ENCODE results near the gene TM7SF3.

Gene TM7SF3

DNA sequence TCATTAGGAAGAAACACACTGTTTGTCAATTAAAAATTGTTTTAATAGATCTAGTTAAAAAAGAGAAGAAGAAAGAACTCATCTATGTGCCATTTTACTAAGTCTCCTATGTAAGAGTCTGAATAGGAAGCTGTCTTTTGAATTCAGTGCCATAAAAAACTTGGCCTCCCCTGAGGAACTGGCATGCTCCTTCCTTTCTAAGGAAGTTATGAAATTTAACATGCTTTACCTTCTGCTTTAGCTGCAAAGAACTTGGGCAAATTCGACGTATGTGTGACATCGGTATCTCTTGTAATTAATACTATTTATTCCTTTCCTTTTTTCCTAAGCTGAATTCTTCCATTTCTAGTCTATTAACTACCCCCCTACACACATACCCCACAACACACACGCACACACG is 12.5 kb downstream of the TM7SF3 start:
- Histone ChIP-seq H2AFZ (ENCODE audit: low read length) (no peak overlapping the region), H2AK5ac (ENCODE audit: low read depth, low read length) (no peak overlapping the region), H2BK12ac (ENCODE audit: low read length) (no peak overlapping the region), H4K8ac (ENCODE audit: low read depth, low read length) (no peak overlapping the region), H3K36me3 (replicated peaks in 1 of 2; ENCODE audit: control insufficient read depth in 2 of 2, insufficient read depth in 2 of 2, low read length in 2 of 2) (peaks cover 1 to 47% of the 10 kb centered on the region in 2 donors), H3K9ac (ENCODE audit: low read depth, low read length, poor library complexity) (no peak overlapping the region), H3K4ac (ENCODE audit: low read length) (no peak overlapping the region), H2BK15ac (ENCODE audit: low read length) (no peak overlapping the region), H3K27me3 (ENCODE audit: control insufficient read depth in 3 of 3, insufficient read depth in 3 of 3, low read depth in 1 of 3, low read length in 3 of 3) (no peaks in the 10 kb centered on the region), H3K4me1 (ENCODE audit: control insufficient read depth in 2 of 2, insufficient read depth in 1 of 2, low read depth in 1 of 2, low read length in 2 of 2) (peaks cover 0 to 4% of the 10 kb centered on the region in 2 donors), H2BK5ac (ENCODE audit: low read length) (no peak overlapping the region), H3K4me3 (ENCODE audit: low read length in 2 of 2) (no peak overlapping the region), H3K79me1 (ENCODE audit: low read depth, low read length) (no peaks in the 10 kb centered on the region), H3K18ac (ENCODE audit: low read length) (no peak overlapping the region), H3K4me2 (ENCODE audit: insufficient read depth, low read length, poor library complexity, severe bottlenecking) (no peak overlapping the region), H4K91ac (ENCODE audit: low read depth, low read length, poor library complexity) (no peak overlapping the region), H3K9me3 (replicated peaks in 1 of 2; ENCODE audit: control insufficient read depth in 2 of 2, insufficient read depth in 1 of 2, low read depth in 1 of 2, low read length in 2 of 2) (no peaks in the 10 kb centered on the region), H3K14ac (ENCODE audit: low read length) (no peak overlapping the region), H3K27ac (replicated peaks; ENCODE audit: low read length) (no peak overlapping the region), H2BK120ac (ENCODE audit: low read depth, low read length) (no peak overlapping the region), H3K23ac (ENCODE audit: low read depth, low read length, poor library complexity) (no peak overlapping the region)
- DNase-seq (ENCODE audit: low spot score) = no peak
- 100% methylated on average over 2 of the region's 5 CpGs; no CpG with 5 or more reads in 1 of the 2 donors for WGBS, 2 donors (ENCODE audit: extremely low coverage in 2 of 2, insufficient read length in 2 of 2, insufficient replicate concordance in 1 of 2)

GRCh38 chr12:27000961-27001360 is 13.2 kb downstream of the TM7SF3 start:
- Histone ChIP-seq H3K4me2 (ENCODE audit: insufficient read depth, low read length, poor library complexity, severe bottlenecking) (no peak overlapping the region), H3K14ac (ENCODE audit: low read length) (no peak overlapping the region), H3K27ac (replicated peaks; ENCODE audit: low read length) (no peak overlapping the region), H2BK12ac (ENCODE audit: low read length) (no peak overlapping the region), H2BK120ac (ENCODE audit: low read depth, low read length) (no peak overlapping the region), H3K4me3 (ENCODE audit: low read length in 2 of 2) (no peak overlapping the region), H3K4ac (ENCODE audit: low read length) (no peak overlapping the region), H3K79me1 (ENCODE audit: low read depth, low read length) (no peaks in the 10 kb centered on the region), H2AFZ (ENCODE audit: low read length) (no peak overlapping the region), H3K4me1 (ENCODE audit: control insufficient read depth in 2 of 2, insufficient read depth in 1 of 2, low read depth in 1 of 2, low read length in 2 of 2) (peaks cover 0 to 4% of the 10 kb centered on the region in 2 donors), H3K27me3 (ENCODE audit: control insufficient read depth in 3 of 3, insufficient read depth in 3 of 3, low read depth in 1 of 3, low read length in 3 of 3) (no peaks in the 10 kb centered on the region), H3K18ac (ENCODE audit: low read length) (no peak overlapping the region), H2BK5ac (ENCODE audit: low read length) (no peak overlapping the region), H3K9me3 (replicated peaks in 1 of 2; ENCODE audit: control insufficient read depth in 2 of 2, insufficient read depth in 1 of 2, low read depth in 1 of 2, low read length in 2 of 2) (no peaks in the 10 kb centered on the region), H4K91ac (ENCODE audit: low read depth, low read length, poor library complexity) (no peak overlapping the region), H2BK15ac (ENCODE audit: low read length) (no peak overlapping the region), H2AK5ac (ENCODE audit: low read depth, low read length) (no peak overlapping the region), H3K23ac (ENCODE audit: low read depth, low read length, poor library complexity) (no peak overlapping the region), H3K36me3 (replicated peaks in 1 of 2; ENCODE audit: control insufficient read depth in 2 of 2, insufficient read depth in 2 of 2, low read length in 2 of 2) (peaks cover 1 to 54% of the 10 kb centered on the region in 2 donors), H4K8ac (ENCODE audit: low read depth, low read length) (no peak overlapping the region), H3K9ac (ENCODE audit: low read depth, low read length, poor library complexity) (no peak overlapping the region)
- WGBS, 2 donors (ENCODE audit: extremely low coverage in 2 of 2, insufficient read length in 2 of 2, insufficient replicate concordance in 1 of 2) = no CpG with 5 or more reads among the region's 1 CpG
- DNase-seq (ENCODE audit: low spot score) = no peak

DNA sequence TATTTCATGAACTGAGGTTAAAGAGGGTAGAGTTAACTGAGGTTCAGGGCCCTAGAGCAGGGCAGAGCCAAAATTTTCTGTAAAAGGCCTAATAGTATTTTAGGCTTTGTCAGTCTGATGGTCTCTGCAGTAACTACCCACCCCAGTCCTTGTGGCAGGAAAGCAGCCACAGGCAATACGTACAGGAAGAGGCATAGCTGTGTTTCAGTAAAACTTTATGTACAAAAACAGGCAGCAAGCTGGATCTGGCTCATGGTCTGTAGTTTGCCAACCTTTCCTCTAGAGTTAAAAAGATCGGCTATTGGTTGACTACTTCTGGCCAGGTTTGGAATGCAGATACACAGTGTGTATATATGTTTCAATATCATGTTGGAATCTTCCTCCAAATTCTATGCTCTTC is 17.2 kb downstream of the TM7SF3 start:
- no peaks in the 10 kb centered on the region for H3K27me3 ChIP-seq (ENCODE audit: control insufficient read depth in 3 of 3, insufficient read depth in 3 of 3, low read depth in 1 of 3, low read length in 3 of 3)
- no peak overlapping the region for H3K4me3 ChIP-seq (ENCODE audit: low read length in 2 of 2)
- no peak overlapping the region for H3K27ac ChIP-seq (replicated peaks; ENCODE audit: low read length)
- no peak overlapping the region for H2AFZ ChIP-seq (ENCODE audit: low read length)
- H3K14ac ChIP-seq (ENCODE audit: low read length) = no peak overlapping the region
- H4K91ac ChIP-seq (ENCODE audit: low read depth, low read length, poor library complexity) = no peak overlapping the region
- WGBS, 2 donors (ENCODE audit: extremely low coverage in 2 of 2, insufficient read length in 2 of 2, insufficient replicate concordance in 1 of 2) = no CpG with 5 or more reads among the region's 2 CpGs
- H3K9ac ChIP-seq (ENCODE audit: low read depth, low read length, poor library complexity) = no peak overlapping the region
- H4K8ac ChIP-seq (ENCODE audit: low read depth, low read length) = no peak overlapping the region
- no peak overlapping the region for H3K18ac ChIP-seq (ENCODE audit: low read length)
- no peaks in the 10 kb centered on the region for H3K79me1 ChIP-seq (ENCODE audit: low read depth, low read length)
- peaks cover 3 to 85% of the 10 kb centered on the region in 2 donors for H3K36me3 ChIP-seq (replicated peaks in 1 of 2; ENCODE audit: control insufficient read depth in 2 of 2, insufficient read depth in 2 of 2, low read length in 2 of 2)
- no peaks in the 10 kb centered on the region for H3K4me1 ChIP-seq (ENCODE audit: control insufficient read depth in 2 of 2, insufficient read depth in 1 of 2, low read depth in 1 of 2, low read length in 2 of 2)
- H2BK5ac ChIP-seq (ENCODE audit: low read length) = no peak overlapping the region
- no peak overlapping the region for H2BK12ac ChIP-seq (ENCODE audit: low read length)
- H2BK15ac ChIP-seq (ENCODE audit: low read length) = no peak overlapping the region
- no peaks in the 10 kb centered on the region for H3K9me3 ChIP-seq (replicated peaks in 1 of 2; ENCODE audit: control insufficient read depth in 2 of 2, insufficient read depth in 1 of 2, low read depth in 1 of 2, low read length in 2 of 2)
- no peak for DNase-seq (ENCODE audit: low spot score)
- H3K4ac ChIP-seq (ENCODE audit: low read length) = no peak overlapping the region
- no peak overlapping the region for H3K4me2 ChIP-seq (ENCODE audit: insufficient read depth, low read length, poor library complexity, severe bottlenecking)
- no peak overlapping the region for H2BK120ac ChIP-seq (ENCODE audit: low read depth, low read length)
- H3K23ac ChIP-seq (ENCODE audit: low read depth, low read length, poor library complexity) = no peak overlapping the region
- H2AK5ac ChIP-seq (ENCODE audit: low read depth, low read length) = no peak overlapping the region

GRCh38 chr12:26995706-26996105 is 18.5 kb downstream of the TM7SF3 start:
- Histone ChIP-seq H2BK15ac (ENCODE audit: low read length) (no peak overlapping the region), H2AFZ (ENCODE audit: low read length) (no peak overlapping the region), H3K79me1 (ENCODE audit: low read depth, low read length) (no peaks in the 10 kb centered on the region), H4K8ac (ENCODE audit: low read depth, low read length) (no peak overlapping the region), H2AK5ac (ENCODE audit: low read depth, low read length) (no peak overlapping the region), H3K9me3 (replicated peaks in 1 of 2; ENCODE audit: control insufficient read depth in 2 of 2, insufficient read depth in 1 of 2, low read depth in 1 of 2, low read length in 2 of 2) (no peaks in the 10 kb centered on the region), H3K4me2 (ENCODE audit: insufficient read depth, low read length, poor library complexity, severe bottlenecking) (no peak overlapping the region), H3K18ac (ENCODE audit: low read length) (no peak overlapping the region), H2BK12ac (ENCODE audit: low read length) (no peak overlapping the region), H2BK5ac (ENCODE audit: low read length) (no peak overlapping the region), H3K36me3 (replicated peaks in 1 of 2; ENCODE audit: control insufficient read depth in 2 of 2, insufficient read depth in 2 of 2, low read length in 2 of 2) (peaks cover 3 to 82% of the 10 kb centered on the region in 2 donors), H3K4me1 (ENCODE audit: control insufficient read depth in 2 of 2, insufficient read depth in 1 of 2, low read depth in 1 of 2, low read length in 2 of 2) (no peaks in the 10 kb centered on the region), H4K91ac (ENCODE audit: low read depth, low read length, poor library complexity) (no peak overlapping the region), H3K27me3 (ENCODE audit: control insufficient read depth in 3 of 3, insufficient read depth in 3 of 3, low read depth in 1 of 3, low read length in 3 of 3) (no peaks in the 10 kb centered on the region), H3K4me3 (ENCODE audit: low read length in 2 of 2) (no peak overlapping the region), H2BK120ac (ENCODE audit: low read depth, low read length) (no peak overlapping the region), H3K23ac (ENCODE audit: low read depth, low read length, poor library complexity) (no peak overlapping the region), H3K9ac (ENCODE audit: low read depth, low read length, poor library complexity) (no peak overlapping the region), H3K14ac (ENCODE audit: low read length) (no peak overlapping the region), H3K27ac (replicated peaks; ENCODE audit: low read length) (no peak overlapping the region), H3K4ac (ENCODE audit: low read length) (no peak overlapping the region)
- no CpG with 5 or more reads among the region's 2 CpGs for WGBS, 2 donors (ENCODE audit: extremely low coverage in 2 of 2, insufficient read length in 2 of 2, insufficient replicate concordance in 1 of 2)
- DNase-seq (ENCODE audit: low spot score) = no peak
